Vagina (tissue), 2 donors: Measurements from ENCODE around the gene FKBP10. TPM values are rescaled to one million over a fixed set of nuclear protein-coding genes. Genes with fewer than 3 reads are reported as not detected.

Experiments used
- DNase-seq, 2 donors: peaks; one replicate each; pipeline ENCODE4 v3.0.0-alpha.2; 2017; ENCODE audit errors: extremely low spot score in 2 of 2
- H3K27ac ChIP-seq: fragments of 200-600 bp; sonication (generic); one replicate; pipeline ENCODE4 v1.5.1; 2019
- H3K27me3 ChIP-seq: fragments of 200-600 bp; sonication (generic); one replicate; pipeline ENCODE4 v1.5.1; 2019
- H3K36me3 ChIP-seq, 2 donors: fragments of 200-600 bp; sonication (generic); one replicate each; pipeline ENCODE4 v1.5.1; 2017 to 2019
- H3K4me1 ChIP-seq: fragments of 200-600 bp; sonication (generic); one replicate; pipeline ENCODE4 v1.5.1; 2019
- H3K4me3 ChIP-seq, 2 donors: fragments of 200-600 bp; sonication (generic); 1 replicate in 1 of 2; 2 replicates in 1 of 2; pipeline ENCODE4 v1.5.1; 2016 to 2019
- H3K9me3 ChIP-seq: fragments of 200-600 bp; sonication (generic); one replicate; pipeline ENCODE4 v1.5.1; 2019
- POLR2A ChIP-seq, 2 donors: fragments of 450-650 bp; IDR thresholded peaks; one replicate each; pipeline ENCODE4 v1.6.1; 2017; ENCODE audit warnings: antibody characterized with exemption in 2 of 2, mild to moderate bottlenecking in 2 of 2, moderate library complexity in 2 of 2
- POLR2AphosphoS5 ChIP-seq, 2 donors: sonication (generic); formaldehyde crosslinking; IDR thresholded peaks; one replicate each; pipeline ENCODE4 v1.9.0; 2017; ENCODE audit warnings: antibody characterized with exemption in 2 of 2, mild to moderate bottlenecking in 2 of 2, low read depth in 1 of 2; ENCODE audit not compliant: insufficient read depth in 1 of 2
- intact Hi-C: fragments of 100-400 bp; cut with DNase I; formaldehyde crosslinking; loops from one replicate; pipeline ENCODE4 v1.15.1; 2023
- total RNA-seq: library from RNA; depleted of rRNA; stranded (reverse); fragments of >200 nt; gene quantifications from one replicate; pipeline ENCODE4 v1.2.3, GENCODE V29; 2016
- TF ChIP-seq, protein P1 (sequence below), 3 experiments: fragments of 450-650 bp in 2 of 3; fragments of 200-600 bp in 1 of 3; sonication (generic) in 1 of 3; IDR thresholded peaks; one replicate each; pipeline ENCODE4 v1.5.1; 2017 to 2019; ENCODE audit warnings: antibody characterized with exemption in 3 of 3, mild to moderate bottlenecking in 2 of 3, moderate library complexity in 2 of 3

The FKBP10 gene
- total RNA-seq, 1 donor from 2014 or later: 53.5 TPM

DNA sequence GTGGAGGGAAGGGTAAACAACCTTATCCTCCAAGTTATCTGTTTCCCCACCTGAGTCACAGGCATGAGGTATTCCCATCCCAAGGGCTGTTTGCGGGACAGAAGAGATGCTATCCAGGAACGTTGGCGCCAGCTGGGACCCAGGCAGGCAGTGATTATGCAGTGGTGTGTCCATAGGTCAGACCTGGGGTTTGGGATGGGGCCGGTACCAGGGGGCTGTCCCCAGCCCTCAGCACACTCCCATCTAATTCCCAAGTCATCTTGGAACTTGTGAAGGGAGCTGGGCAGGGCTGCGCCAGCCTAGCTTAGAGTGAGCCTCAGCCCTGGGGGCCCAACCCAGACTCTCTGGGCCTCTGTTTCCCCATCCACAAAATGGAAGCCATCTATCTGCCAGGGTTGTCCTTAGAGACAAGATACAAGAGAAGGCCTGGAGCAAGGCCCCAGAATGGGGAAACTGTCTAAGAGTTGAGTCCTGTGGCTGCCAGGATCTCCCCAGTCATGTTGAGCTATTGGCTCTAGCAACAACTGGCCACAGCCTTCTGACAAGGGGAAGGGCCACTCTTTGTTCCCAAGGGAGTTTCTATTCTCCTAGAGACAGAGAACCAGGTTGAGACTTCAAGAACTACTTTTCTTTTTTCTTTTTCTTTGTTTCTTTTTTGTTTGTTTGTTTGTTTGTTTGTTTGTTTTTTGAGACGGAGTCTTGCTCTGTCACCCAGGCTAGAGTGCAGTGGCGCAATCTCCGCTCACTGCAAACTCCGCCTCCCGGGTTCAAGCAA, 16.5 kb upstream of the FKBP10 start:
- Histone ChIP-seq H3K9me3 (no peaks in the 10 kb centered on the region), H3K4me1 (peaks cover 44% of the 10 kb centered on the region), H3K27me3 (no peaks in the 10 kb centered on the region), H3K4me3 (no peak overlapping the region), H3K27ac (no peak overlapping the region), H3K36me3 (no peaks in the 10 kb centered on the region)
- no peak for DNase-seq
- intact Hi-C loops: no loop called here
- no peak for TF ChIP-seq POLR2A (IDR thresholded peaks at IDR 0.05)
- TF ChIP-seq, protein P1, sequence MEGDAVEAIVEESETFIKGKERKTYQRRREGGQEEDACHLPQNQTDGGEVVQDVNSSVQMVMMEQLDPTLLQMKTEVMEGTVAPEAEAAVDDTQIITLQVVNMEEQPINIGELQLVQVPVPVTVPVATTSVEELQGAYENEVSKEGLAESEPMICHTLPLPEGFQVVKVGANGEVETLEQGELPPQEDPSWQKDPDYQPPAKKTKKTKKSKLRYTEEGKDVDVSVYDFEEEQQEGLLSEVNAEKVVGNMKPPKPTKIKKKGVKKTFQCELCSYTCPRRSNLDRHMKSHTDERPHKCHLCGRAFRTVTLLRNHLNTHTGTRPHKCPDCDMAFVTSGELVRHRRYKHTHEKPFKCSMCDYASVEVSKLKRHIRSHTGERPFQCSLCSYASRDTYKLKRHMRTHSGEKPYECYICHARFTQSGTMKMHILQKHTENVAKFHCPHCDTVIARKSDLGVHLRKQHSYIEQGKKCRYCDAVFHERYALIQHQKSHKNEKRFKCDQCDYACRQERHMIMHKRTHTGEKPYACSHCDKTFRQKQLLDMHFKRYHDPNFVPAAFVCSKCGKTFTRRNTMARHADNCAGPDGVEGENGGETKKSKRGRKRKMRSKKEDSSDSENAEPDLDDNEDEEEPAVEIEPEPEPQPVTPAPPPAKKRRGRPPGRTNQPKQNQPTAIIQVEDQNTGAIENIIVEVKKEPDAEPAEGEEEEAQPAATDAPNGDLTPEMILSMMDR (IDR thresholded peaks at IDR 0.05): no peak
- no peak for TF ChIP-seq POLR2AphosphoS5 (IDR thresholded peaks at IDR 0.05; ENCODE audit: insufficient read depth in 1 of 2, low read depth in 1 of 2)

DNA sequence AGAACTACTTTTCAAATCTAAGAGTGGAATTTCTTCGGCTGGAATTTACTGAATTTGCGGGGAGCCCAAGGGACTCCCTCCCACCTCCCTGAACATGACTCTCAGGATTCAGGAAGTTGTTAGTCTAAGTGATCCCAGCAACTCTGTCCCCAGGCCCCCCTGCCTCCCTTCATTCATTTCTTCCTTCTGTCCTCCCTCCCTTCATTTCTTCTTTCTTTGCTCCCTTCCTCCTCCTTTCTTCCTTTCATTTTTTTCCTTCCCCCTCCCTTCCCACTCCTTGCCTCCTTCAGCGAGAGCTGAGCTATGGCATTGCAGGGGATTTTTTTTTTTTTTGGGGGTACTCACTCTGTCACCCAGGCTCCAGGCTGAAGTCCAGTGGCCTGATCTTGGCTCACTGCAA, 15.4 kb upstream of the FKBP10 start:
- Histone ChIP-seq H3K9me3 (no peaks in the 10 kb centered on the region), H3K4me3 (no peak overlapping the region), H3K27ac (no peak overlapping the region), H3K4me1 (peaks cover 37% of the 10 kb centered on the region), H3K27me3 (no peaks in the 10 kb centered on the region), H3K36me3 (no peaks in the 10 kb centered on the region)
- no peak for TF ChIP-seq POLR2A (IDR thresholded peaks at IDR 0.05)
- no peak for TF ChIP-seq POLR2AphosphoS5 (IDR thresholded peaks at IDR 0.05; ENCODE audit: insufficient read depth in 1 of 2, low read depth in 1 of 2)
- TF ChIP-seq, protein P1 (IDR thresholded peaks at IDR 0.05): no peak
- DNase-seq: no peak
- intact Hi-C loops: no loop called here

DNA sequence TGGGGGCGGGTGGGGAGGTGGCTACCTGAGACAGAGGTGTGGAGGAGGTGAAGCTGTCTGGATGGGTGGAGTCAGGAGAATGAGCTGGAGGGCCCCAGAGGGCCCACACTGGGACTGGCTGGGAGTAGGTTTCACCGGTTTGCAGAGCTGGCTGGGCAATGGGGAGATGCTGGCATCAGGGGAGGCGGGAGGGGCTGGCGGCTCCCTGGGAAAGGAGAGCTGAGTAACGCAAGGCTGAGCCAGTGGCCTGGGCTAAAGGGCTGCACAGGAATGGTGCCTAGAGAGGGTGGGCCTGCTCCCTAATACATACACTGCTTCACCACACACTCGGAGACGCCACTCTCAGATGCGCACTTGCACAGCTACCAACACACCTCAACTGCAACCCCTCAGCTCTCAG, 13.4 kb upstream of the FKBP10 start:
- no peak for DNase-seq
- TF ChIP-seq POLR2AphosphoS5 (IDR thresholded peaks at IDR 0.05; ENCODE audit: insufficient read depth in 1 of 2, low read depth in 1 of 2) (no peak), POLR2A (IDR thresholded peaks at IDR 0.05) (no peak)
- TF ChIP-seq, protein P1 (IDR thresholded peaks at IDR 0.05): no peak
- H3K27ac ChIP-seq: peak overlapping the region; percentile 66
- no peaks in the 10 kb centered on the region for H3K27me3 ChIP-seq
- intact Hi-C loops: no loop called here
- H3K4me1 ChIP-seq: peaks cover 23% of the 10 kb centered on the region
- H3K4me3 ChIP-seq: no peak overlapping the region
- no peaks in the 10 kb centered on the region for H3K36me3 ChIP-seq
- no peaks in the 10 kb centered on the region for H3K9me3 ChIP-seq

DNA sequence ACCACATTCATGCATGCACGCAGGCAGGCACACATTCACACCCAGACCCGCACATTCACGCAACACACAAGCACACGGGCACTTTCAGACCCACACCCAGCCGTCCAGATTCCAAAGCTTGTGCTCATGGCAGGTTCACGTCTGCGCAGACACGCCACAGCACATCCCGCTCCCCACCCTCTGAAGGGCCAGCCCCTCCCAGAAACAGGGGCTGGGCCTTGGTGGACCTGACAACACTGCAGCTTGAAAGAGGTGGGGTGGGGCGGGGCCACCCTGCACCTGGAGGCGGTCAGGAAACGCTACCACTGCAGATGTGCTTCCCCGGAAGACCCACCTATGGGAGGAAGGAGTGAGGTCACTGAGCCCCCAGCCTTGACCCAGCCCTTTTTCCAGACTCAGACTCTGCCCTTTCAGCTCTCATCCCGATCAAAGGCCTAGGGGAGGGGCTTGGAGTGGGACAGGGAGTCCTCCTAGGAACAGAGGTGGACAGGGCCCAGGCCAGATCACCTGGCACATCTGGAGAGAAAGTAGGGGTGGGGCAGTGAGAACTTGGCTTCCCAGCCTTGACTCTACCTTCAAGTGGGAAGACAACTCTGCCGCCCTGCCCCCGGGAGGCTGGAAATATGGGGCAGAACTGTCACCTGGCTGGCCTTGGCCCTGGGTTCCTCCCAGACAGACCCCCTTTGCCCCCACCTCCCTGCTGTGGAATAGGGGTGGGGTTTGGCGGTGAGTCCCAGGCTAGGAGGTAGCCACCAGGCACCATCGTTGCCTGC, 12.0 kb upstream of the FKBP10 start:
- H3K27me3 ChIP-seq: no peaks in the 10 kb centered on the region
- DNase-seq: no peak
- H3K4me1 ChIP-seq: peaks cover 19% of the 10 kb centered on the region
- intact Hi-C loops: loop anchor here (5.0 kb wide), 1 partner anchor 63 kb away; no protein-coding TSS in a partner anchor
- peak overlapping the region; percentile 12 to 33 for H3K4me3 ChIP-seq
- TF ChIP-seq, protein P1 (IDR thresholded peaks at IDR 0.05): no peak
- peak; percentile 61 to 63 for TF ChIP-seq POLR2AphosphoS5 (IDR thresholded peaks at IDR 0.05; ENCODE audit: insufficient read depth in 1 of 2, low read depth in 1 of 2)
- no peaks in the 10 kb centered on the region for H3K9me3 ChIP-seq
- H3K27ac ChIP-seq: peak overlapping the region; percentile 88
- no peaks in the 10 kb centered on the region for H3K36me3 ChIP-seq
